Type B pancreatic cell (in vitro differentiated cells): ENCODE results near the gene CHST9. TPM values are rescaled to one million over a fixed set of nuclear protein-coding genes. Genes with fewer than 3 reads are reported as not detected.
A peak's percentile ranks its signal among the peaks of the same experiment; 100 is the strongest.
"Not testable (repeated sequence)": the region's sequence is repeated elsewhere in the genome, so short reads cannot be mapped to it uniquely, and the experiment has no call there.

ENCODE experiments used
- DNase-seq: peaks from one replicate; pipeline ENCODE4 v3.0.0; 2021; ENCODE audit warnings: mixed read lengths; ENCODE audit not compliant: unreplicated experiment; ENCODE audit errors: extremely low spot score
- H3K27ac Mint-ChIP-seq: 2 replicates; pipeline ENCODE4 v1.8.0; 2021; ENCODE audit warnings: mild to moderate bottlenecking, mixed read lengths
- H3K27me3 Mint-ChIP-seq: 2 replicates; pipeline ENCODE4 v1.8.0; 2021; ENCODE audit warnings: mixed read lengths
- H3K36me3 Mint-ChIP-seq: 2 replicates; pipeline ENCODE4 v1.8.0; 2021; ENCODE audit warnings: mixed read lengths
- H3K4me1 Mint-ChIP-seq: one replicate; pipeline ENCODE4 v1.8.0; 2021; ENCODE audit warnings: mixed read lengths; ENCODE audit not compliant: unreplicated experiment
- H3K4me3 Mint-ChIP-seq: 2 replicates; pipeline ENCODE4 v1.8.0; 2021; ENCODE audit warnings: mild to moderate bottlenecking, mixed read lengths
- H3K9me3 Mint-ChIP-seq: 2 replicates; pipeline ENCODE4 v1.8.0; 2021; ENCODE audit warnings: mixed read lengths
- total RNA-seq: library from RNA; stranded (reverse); gene quantifications from 2 replicates; pipeline ENCODE4 v1.2.1, GENCODE V29; 2021; ENCODE audit warnings: low replicate concordance
- TF ChIP-seq, protein P1 (sequence below): fragments of 200-600 bp; sonication (generic); conservative IDR thresholded peaks from 2 replicates; pipeline ENCODE4 v1.5.0; 2021; ENCODE audit warnings: antibody characterized with exemption, mild to moderate bottlenecking

The CHST9 gene
- total RNA-seq, 1 donor from 2014 or later: 9.9 TPM

DNA sequence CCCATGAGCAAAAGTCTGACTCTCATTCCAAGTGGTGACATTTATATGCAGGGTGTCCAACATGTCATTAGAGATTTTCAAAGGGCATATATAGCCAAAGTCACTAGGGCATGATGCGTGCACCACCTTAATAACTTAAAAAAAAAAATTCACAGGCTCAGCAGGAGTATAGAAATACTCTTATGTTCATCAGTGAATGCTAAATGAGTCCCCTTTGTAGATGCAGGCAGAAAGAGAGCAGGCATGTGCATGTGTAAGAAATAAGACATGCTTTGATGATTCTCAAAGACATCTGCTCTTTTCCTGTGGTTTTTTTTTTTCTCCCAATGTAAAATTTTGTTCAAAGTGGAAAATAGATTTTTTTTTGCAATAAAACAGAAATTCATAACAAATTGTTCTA is 207.3 kb downstream of the CHST9 start:
- H3K9me3 Mint-ChIP-seq: no peaks in the 10 kb centered on the region
- H3K4me1 Mint-ChIP-seq: peaks cover 19% of the 10 kb centered on the region
- no peak overlapping the region for H3K27ac Mint-ChIP-seq
- no peaks in the 10 kb centered on the region for H3K27me3 Mint-ChIP-seq
- TF ChIP-seq, protein P1, sequence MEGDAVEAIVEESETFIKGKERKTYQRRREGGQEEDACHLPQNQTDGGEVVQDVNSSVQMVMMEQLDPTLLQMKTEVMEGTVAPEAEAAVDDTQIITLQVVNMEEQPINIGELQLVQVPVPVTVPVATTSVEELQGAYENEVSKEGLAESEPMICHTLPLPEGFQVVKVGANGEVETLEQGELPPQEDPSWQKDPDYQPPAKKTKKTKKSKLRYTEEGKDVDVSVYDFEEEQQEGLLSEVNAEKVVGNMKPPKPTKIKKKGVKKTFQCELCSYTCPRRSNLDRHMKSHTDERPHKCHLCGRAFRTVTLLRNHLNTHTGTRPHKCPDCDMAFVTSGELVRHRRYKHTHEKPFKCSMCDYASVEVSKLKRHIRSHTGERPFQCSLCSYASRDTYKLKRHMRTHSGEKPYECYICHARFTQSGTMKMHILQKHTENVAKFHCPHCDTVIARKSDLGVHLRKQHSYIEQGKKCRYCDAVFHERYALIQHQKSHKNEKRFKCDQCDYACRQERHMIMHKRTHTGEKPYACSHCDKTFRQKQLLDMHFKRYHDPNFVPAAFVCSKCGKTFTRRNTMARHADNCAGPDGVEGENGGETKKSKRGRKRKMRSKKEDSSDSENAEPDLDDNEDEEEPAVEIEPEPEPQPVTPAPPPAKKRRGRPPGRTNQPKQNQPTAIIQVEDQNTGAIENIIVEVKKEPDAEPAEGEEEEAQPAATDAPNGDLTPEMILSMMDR: no peak
- H3K4me3 Mint-ChIP-seq: no peak overlapping the region
- no peak for DNase-seq
- H3K36me3 Mint-ChIP-seq: no peaks in the 10 kb centered on the region

DNA sequence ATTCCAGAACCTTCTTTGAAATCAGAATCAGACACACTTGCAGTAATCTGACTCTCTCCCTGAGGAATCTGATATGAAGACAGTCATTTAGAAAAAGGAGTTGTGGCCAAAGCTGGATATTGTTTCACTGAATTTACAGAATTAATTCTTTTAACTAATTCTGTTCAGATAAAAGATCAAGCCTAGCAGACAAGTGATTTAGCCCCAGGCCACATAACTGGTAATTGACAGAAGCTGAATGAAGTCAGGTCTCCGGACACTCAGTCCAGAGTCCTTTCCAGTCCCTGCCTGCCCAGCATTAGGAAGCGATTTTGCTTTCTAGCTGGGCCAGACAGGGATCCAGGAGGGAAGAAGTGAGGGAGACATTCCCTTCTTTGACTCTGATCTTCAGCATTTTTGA is 208.9 kb downstream of the CHST9 start:
- Mint-ChIP-seq H3K4me3 (no peak overlapping the region), H3K9me3 (peaks cover 7% of the 10 kb centered on the region), H3K27ac (no peak overlapping the region), H3K36me3 (no peaks in the 10 kb centered on the region), H3K4me1 (peaks cover 10% of the 10 kb centered on the region), H3K27me3 (no peaks in the 10 kb centered on the region)
- no peak for DNase-seq
- TF ChIP-seq, protein P1: no peak

DNA sequence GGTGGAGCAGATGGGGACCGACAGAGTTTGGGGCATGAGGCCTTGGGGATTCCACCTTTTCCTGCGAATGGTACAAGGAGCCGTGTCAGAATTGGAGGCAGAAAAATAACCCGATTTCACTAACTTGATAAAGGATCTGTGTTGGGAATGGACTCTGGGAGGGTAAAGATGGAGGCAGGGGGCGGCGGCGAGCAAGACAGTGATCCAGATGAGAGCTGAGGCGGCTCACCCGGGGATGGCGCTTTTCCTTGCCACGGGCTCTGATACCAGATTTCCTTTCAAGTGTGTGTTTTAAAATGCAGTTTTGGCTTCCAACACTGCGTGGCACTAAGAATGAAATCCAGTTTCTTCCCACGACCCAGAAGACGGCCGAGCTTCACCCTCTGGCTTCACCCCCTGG is 212.6 kb downstream of the CHST9 start:
- not testable (repeated sequence) for H3K9me3 Mint-ChIP-seq, H3K4me3 Mint-ChIP-seq, H3K27me3 Mint-ChIP-seq, H3K36me3 Mint-ChIP-seq, H3K4me1 Mint-ChIP-seq, DNase-seq, H3K27ac Mint-ChIP-seq

DNA sequence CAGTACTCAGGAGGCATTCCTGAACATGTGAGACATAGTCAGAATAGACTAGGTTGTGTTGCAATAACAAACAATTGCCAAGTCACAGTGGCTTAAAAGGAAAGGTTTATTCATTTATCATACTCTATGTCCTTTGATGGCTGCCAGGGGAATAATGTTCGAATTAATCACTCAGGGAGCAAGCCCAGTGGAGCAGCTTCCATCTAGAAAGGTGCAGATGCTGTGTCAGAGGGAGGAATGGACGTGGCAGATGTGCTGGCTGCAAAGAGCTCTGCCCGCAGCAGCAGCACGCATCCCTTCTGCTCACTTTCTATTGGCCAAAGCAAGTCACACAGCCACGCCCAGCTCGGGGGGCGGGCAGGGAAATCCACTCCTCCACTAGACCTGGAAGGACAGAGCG is 213.7 kb downstream of the CHST9 start:
- H3K36me3 Mint-ChIP-seq: no peaks in the 10 kb centered on the region
- H3K4me3 Mint-ChIP-seq: no peak overlapping the region
- no peaks in the 10 kb centered on the region for H3K27me3 Mint-ChIP-seq
- DNase-seq: no peak
- no peak overlapping the region for H3K27ac Mint-ChIP-seq
- H3K9me3 Mint-ChIP-seq: peaks cover 7% of the 10 kb centered on the region
- TF ChIP-seq, protein P1: no peak
- H3K4me1 Mint-ChIP-seq: peaks cover 4% of the 10 kb centered on the region

DNA sequence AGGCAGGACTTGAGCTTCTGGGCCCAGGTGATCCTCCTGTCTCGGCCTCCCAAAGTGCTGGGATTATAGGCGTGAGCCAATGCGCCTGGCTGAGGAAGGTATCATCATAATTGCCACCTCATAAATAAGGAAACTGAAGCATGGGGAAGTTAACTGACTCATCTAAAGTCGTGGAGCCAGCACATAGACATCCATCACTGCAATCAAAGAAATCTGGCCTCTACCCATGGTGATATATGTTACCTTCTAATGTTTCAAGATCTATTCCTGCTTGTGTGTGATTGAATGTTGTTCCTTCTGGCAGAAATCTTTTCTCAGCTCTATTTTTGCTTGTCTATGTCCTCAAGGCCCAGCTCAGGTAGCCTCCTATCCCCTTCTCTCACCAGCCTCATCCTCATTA is 214.5 kb downstream of the CHST9 start:
- no peaks in the 10 kb centered on the region for H3K27me3 Mint-ChIP-seq
- H3K9me3 Mint-ChIP-seq: peaks cover 7% of the 10 kb centered on the region
- no peak for DNase-seq
- H3K27ac Mint-ChIP-seq: peak overlapping the region; percentile 14
- no peak overlapping the region for H3K4me3 Mint-ChIP-seq
- no peaks in the 10 kb centered on the region for H3K4me1 Mint-ChIP-seq
- no peaks in the 10 kb centered on the region for H3K36me3 Mint-ChIP-seq
- TF ChIP-seq, protein P1: no peak

DNA sequence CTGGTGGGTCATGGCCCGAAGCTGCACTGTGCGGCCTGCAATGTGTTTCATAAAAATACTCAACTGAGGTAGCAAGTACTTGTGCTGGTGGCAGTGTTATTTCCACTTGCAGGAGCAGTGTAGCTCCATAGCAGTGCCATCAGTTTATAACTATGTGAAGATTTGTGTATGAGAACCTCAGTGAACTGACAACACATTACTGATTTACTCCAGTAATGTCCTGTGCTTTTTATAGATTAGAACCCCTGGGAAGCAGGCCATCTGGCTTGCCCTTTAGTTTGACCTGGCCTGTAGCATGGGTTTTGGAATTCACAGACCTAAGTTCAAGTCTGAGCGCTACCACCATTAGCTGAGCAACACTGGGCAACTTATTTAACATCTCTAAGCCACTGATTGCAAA is 219.9 kb downstream of the CHST9 start:
- Mint-ChIP-seq H3K27me3 (no peaks in the 10 kb centered on the region), H3K27ac (no peak overlapping the region), H3K36me3 (no peaks in the 10 kb centered on the region), H3K9me3 (no peaks in the 10 kb centered on the region), H3K4me3 (no peak overlapping the region), H3K4me1 (peaks cover 10% of the 10 kb centered on the region)
- no peak for DNase-seq
- TF ChIP-seq, protein P1: no peak
